KBM-7 (cell line): Measurements from ENCODE around the gene PPP2R3A.
"Not testable (repeated sequence)": the region's sequence is repeated elsewhere in the genome, so short reads cannot be mapped to it uniquely, and the experiment has no call there.

Experiments used
- DNase-seq: peaks from one replicate; pipeline ENCODE4 v3.0.0-alpha.2; 2015
- in situ Hi-C: fragments of 300-500 bp; cut with MboI; formaldehyde crosslinking; loops from 2 replicates; pipeline ENCODE4 v1.14.3; 2020; ENCODE audit warnings: low sequenced_read_pairs, low pct_unique_long_range_greater_than_20kb, mixed read lengths

Gene PPP2R3A

DNA sequence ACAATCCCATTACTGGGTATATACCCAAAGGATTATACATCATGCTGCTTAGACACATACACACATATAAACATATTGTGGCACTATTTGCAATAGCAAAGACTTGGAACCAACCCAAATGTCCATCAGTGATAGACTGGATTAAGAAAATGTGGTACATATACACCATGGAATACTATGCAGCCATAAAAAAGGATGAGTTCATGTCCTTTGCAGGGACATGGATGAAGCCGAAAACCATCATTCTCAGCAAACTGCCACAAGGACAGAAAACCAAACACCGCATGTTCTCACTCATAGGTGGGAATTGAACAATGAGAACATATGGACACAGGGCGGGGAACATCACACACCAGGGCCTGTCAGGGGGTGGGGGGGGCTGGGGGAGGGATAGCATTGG lies 166.1 kb downstream of the PPP2R3A start:
- in situ Hi-C loops, DNase-seq: not testable (repeated sequence)

DNA sequence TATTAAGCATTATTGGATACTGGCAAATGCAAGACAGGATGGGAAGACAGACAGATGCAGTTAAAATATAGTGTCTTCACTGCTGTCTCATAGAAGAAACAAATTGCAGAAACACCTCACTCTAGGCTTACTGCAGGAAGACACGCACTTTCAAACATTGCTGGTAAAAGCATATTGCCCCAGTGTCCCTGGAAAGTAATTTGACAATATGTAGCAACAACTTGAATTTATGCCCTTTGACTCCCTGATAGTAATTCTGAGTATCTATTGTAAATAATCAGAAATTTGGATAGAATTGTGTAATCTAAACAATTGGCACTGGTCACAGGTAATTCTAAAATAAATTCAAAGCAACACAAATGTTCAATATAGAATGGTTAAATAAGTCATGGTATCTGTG lies 168.6 kb downstream of the PPP2R3A start:
- DNase-seq: no peak
- in situ Hi-C loops: no loop called here

- DNase-seq: no peak
- in situ Hi-C loops: no loop called here
Measured at GRCh38 chr3:136135039-136135802, 169.7 kb downstream of the PPP2R3A start.

DNA sequence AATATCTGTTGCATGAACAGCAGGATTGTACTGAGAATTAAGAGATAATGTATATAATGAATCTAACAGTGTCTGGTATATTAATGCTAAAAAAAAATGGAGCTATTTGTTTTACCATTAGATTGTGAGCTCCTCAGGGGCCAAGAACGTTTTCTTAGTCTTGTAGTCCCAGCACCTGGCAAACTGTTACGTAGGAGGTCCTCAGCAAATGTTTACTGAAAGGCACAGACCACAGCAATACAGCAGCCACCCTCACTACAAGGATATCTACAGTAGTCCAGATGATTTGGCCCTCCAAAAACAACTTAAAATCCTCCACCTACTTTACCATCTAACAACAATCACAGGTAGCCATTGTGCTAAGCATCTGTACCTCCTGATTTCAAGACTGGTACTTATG lies 170.9 kb downstream of the PPP2R3A start:
- in situ Hi-C loops: no loop called here
- DNase-seq: no peak

GRCh38 chr3:136141291-136141785 lies 175.8 kb downstream of the PPP2R3A start:
- no peak for DNase-seq
- in situ Hi-C loops: no loop called here

DNA sequence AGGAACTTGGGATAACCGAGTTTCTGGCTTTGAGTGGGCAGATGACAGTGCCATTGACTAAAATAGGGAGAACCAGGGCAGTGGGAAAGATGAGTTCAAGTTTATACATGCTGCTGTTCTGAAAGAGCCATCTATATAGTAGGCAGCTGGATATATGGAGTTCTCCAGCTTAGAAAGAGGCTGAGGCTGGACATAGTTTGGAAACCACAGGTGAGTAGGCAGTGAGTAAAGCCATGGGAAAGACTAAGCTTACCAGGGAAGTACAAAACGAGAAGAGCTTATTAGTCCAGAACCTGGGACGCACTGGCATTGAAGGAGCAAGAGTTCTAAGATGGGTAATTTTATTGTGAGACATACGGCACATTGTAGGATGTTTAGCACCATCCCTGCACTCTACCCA lies 176.4 kb downstream of the PPP2R3A start:
- DNase-seq: no peak
- in situ Hi-C loops: no loop called here

DNA sequence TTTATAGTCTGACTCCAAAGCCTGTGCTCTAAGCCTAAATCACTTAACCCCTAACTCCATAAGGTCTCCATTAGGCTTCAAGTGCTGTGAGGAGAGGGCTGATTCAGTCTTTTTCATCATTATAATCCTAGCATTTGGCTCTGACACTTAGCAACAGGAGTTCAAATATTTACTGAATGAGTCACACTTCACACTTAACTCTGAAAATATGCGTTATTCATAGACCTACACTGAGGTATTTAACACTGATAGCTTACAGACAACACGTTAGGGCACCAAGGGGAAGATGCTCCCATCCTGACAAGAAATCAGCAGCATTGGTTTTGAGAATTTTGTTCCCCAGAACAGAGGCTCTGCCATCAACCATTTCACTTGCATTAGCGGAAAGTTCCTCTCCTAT lies 177.1 kb downstream of the PPP2R3A start:
- in situ Hi-C loops: no loop called here
- DNase-seq: no peak

DNA sequence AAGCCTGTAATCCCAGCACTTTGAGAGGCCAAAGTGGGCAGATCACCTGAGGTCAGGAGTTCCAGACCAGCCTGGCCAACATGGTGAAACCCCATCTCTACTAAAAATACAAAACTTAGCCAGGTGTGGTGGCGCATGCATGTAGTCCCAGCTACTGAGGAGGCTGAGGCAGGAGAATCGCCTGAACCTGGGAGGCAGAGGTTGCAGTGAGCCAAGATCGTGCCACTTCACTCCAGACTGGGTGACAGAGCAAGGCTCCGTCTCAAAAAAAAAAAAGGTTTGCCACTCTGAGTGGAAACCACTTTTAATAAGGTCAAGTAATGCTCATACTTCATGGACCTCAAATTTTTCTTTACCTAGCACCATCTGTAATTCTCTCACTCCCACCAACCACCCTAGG lies 178.9 kb downstream of the PPP2R3A start:
- in situ Hi-C loops, DNase-seq: not testable (repeated sequence)

GRCh38 chr3:136146981-136147729 lies 181.6 kb downstream of the PPP2R3A start:
- DNase-seq: no peak
- in situ Hi-C loops: no loop called here

- no peak for DNase-seq
- in situ Hi-C loops: no loop called here
Measured at GRCh38 chr3:136149667-136150066, 184.1 kb downstream of the PPP2R3A start.

GRCh38 chr3:136151219-136151618 lies 185.7 kb downstream of the PPP2R3A start:
- DNase-seq: no peak
- in situ Hi-C loops: no loop called here

DNA sequence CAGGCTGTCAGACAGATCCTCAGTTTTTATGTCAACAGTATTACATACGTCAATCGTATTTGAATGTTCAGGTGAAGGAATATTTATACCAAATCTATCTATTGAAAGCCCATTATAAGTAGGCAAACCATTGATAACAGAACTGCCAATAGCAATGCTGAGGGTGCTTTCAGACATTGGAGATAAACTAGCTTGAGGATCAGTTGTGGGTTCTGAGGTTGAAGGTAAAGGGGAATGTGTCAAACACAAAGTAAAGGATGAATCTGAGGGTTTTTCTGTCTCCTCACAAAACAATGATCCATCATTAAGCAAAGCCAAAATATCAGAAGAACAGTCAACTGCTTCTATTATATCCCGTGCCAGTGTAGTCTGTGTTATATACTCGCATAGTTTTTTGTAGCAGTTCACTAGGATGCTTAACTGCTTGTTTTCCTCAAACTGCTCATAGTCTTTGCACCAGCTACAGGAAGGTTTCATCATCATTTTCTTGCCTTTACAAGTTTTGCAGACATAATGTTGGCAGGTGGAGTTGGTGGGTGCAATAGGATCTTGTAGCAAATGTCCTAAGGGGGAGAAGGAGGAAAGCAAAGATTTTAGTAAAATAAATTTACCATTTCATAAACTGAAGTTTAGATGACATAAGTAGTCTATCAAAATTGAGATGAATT lies 186.8 kb downstream of the PPP2R3A start:
- DNase-seq: no peak
- in situ Hi-C loops: no loop called here

DNA sequence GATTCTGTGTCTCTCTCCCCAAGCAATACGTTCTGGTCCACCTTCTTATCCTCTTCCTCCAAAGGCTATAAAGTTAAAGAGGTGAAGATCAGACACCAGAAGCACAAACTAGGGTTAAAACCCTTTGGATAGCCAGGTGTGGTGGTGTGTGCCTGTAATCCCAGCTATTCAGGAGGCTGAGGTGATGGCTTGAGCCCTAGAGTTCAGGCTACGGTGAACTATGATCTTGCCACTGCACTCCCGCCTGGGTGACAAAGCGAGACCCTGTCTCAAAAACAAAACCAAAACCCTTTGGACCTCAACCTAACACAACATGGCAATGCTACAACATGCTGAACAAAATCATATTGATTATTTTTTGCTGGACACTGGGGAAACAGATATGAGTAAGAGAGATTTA lies 187.4 kb downstream of the PPP2R3A start:
- no peak for DNase-seq
- in situ Hi-C loops: no loop called here

GRCh38 chr3:136161516-136161915 lies 196.0 kb downstream of the PPP2R3A start:
- in situ Hi-C loops: no loop called here

GRCh38 chr3:136162322-136162721 lies 196.8 kb downstream of the PPP2R3A start:
- in situ Hi-C loops: no loop called here
- no peak for DNase-seq

More at GRCh38 chr3:136161516-136161915, 196.0 kb downstream of the PPP2R3A start:
- no peak for DNase-seq

- DNase-seq: peak; percentile 65
- in situ Hi-C loops: not testable (repeated sequence)
Measured at GRCh38 chr3:136163607-136164006, 198.1 kb downstream of the PPP2R3A start.

DNA sequence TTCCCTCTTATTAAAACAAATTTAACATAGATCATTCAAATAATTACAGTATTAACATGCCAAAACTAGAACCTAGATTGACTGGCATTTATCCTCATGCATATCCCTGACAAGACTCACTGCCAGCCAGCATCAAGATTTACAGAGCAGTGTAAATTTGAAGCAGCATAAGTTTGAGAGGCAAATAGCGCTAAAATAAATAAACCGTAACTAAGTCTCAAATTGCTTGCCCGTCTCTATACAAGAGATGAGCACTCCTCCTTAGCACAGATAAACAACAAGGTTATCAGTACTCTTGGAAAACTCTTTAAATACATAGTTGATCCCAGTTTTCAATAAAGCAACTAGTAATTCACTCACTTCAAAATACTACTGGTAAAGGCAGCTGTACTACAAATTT lies 201.0 kb downstream of the PPP2R3A start:
- no peak for DNase-seq
- in situ Hi-C loops: no loop called here

DNA sequence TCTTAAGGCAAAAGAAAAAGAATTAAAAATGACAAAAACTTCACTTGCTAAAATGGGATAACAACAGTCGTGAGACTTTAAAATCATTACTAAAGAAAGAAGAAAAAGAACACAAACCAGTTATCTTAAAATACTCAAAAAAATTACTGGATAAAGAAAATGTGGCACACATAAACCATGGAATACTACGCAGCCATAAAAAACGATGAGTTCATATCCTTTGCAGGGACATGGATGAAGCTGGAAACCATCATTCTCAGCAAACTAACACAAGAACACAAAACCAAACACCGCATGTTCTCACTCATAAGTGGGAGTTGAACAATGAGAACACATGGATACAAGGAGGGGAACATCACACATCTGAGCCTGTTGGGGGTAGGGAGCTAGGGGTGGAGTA lies 202.7 kb downstream of the PPP2R3A start:
- DNase-seq, in situ Hi-C loops: not testable (repeated sequence)

DNA sequence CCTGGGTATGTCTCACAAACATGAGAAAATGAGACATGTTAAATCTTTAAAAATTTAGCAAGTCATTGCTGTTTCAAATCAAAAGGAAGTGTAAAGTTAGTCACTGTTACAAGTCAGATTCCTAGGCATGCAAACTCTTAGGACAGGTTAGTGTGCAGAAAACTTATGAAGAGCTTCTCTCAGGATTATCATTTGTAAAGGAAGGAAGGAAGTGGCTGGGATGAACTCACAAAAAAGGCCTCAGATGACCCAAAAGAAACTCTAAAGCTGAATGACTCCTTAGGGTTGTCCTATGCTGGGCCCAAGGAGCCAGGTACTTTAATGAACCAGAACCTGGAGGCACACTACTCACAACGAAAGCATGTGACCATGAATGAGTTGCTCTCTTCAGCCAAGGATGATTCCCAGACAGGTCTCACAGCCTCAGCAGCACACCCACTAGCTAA lies 205.6 kb downstream of the PPP2R3A start:
- in situ Hi-C loops: no loop called here
- peak; percentile 15 for DNase-seq
